Central memory CD4-positive, alpha-beta T cell (primary cell): ENCODE data around the gene PCLAF.

Source experiments
- DNase-seq: peaks from one replicate; pipeline ENCODE4 v3.0.0; 2022

Gene PCLAF

DNA sequence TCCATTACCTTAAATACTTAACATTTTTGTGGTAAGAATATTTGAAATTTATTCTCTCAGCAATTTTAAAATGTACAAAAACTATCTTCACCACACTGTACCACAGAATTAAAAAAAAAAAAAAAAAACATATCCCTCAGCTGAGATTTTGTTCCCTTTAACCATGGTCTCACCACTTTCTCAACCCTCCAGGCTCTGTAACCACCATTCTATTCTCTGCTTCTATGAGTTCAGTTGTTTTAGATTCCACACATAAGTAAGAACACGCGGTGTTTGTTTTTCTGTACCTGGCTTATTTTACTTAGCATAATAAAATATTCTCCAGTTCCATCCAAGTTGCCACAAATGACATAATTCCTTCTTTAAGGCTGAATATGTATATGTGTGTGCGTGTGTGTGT is 66.8 kb downstream of the PCLAF start:
- DNase-seq = no peak
